Mesenchymal stem cell (in vitro differentiated cells and primary cell): ENCODE data around the gene NCCRP1.

Source experiments
- DNase-seq: peaks from one replicate; pipeline ENCODE4 v3.0.0-alpha.2; 2013
- H2AFZ ChIP-seq: one replicate; pipeline ENCODE4 v1.6.1; 2013; ENCODE audit warnings: low read depth, mild to moderate bottlenecking, control low read depth, inconsistent platforms, low read length, moderate library complexity
- H2AK5ac ChIP-seq: 2 replicates; pipeline ENCODE4 v1.6.1; 2013; ENCODE audit warnings: low read length, moderate library complexity, mild to moderate bottlenecking, inconsistent platforms; ENCODE audit not compliant: severe bottlenecking
- H2BK120ac ChIP-seq: one replicate; pipeline ENCODE4 v1.6.1; 2013; ENCODE audit warnings: low read depth, mild to moderate bottlenecking, inconsistent platforms, low read length, moderate library complexity
- H2BK12ac ChIP-seq, 2 experiments: one replicate each; pipeline ENCODE4 v1.6.1; 2013; ENCODE audit warnings: inconsistent platforms in 2 of 2, low read length in 2 of 2, mild to moderate bottlenecking in 2 of 2, moderate library complexity in 2 of 2, control low read depth in 1 of 2
- H2BK15ac ChIP-seq: one replicate; pipeline ENCODE4 v1.6.1; 2013; ENCODE audit warnings: mild to moderate bottlenecking, low read depth, inconsistent platforms; ENCODE audit not compliant: poor library complexity, severe bottlenecking
- H2BK5ac ChIP-seq: 2 replicates; pipeline ENCODE4 v1.6.1; 2013; ENCODE audit warnings: low read depth, mild to moderate bottlenecking, low read length, control low read depth, inconsistent platforms; ENCODE audit not compliant: poor library complexity, severe bottlenecking
- H3K14ac ChIP-seq, 2 experiments: one replicate each; pipeline ENCODE4 v1.6.1; 2013; ENCODE audit warnings: inconsistent platforms in 2 of 2, low read length in 2 of 2, control low read depth in 1 of 2, mild to moderate bottlenecking in 1 of 2, moderate library complexity in 1 of 2
- H3K18ac ChIP-seq, 2 experiments: one replicate each; pipeline ENCODE4 v1.6.1; 2013; ENCODE audit warnings: inconsistent platforms in 2 of 2, low read length in 2 of 2, control low read depth in 1 of 2, low read depth in 1 of 2, mild to moderate bottlenecking in 1 of 2
- H3K23ac ChIP-seq, 2 experiments: one replicate each; pipeline ENCODE4 v1.6.1; 2013; ENCODE audit warnings: inconsistent platforms in 2 of 2, low read length in 2 of 2, mild to moderate bottlenecking in 2 of 2, moderate library complexity in 2 of 2, control low read depth in 1 of 2
- H3K27ac ChIP-seq: 2 replicates; pipeline ENCODE4 v1.5.1; 2013; ENCODE audit warnings: mild to moderate bottlenecking, moderate library complexity, low read length, control low read depth, inconsistent platforms; ENCODE audit not compliant: poor library complexity, severe bottlenecking
- H3K27me3 ChIP-seq, 2 experiments: 2 replicates each; pipeline versions ENCODE4 v1.6.1 to v1.7.0; 2013; ENCODE audit warnings: low read length in 2 of 2, mild to moderate bottlenecking in 2 of 2, moderate library complexity in 2 of 2, control low read depth in 1 of 2, inconsistent platforms in 1 of 2; ENCODE audit not compliant: control insufficient read depth in 1 of 2, insufficient read depth in 1 of 2
- H3K36me3 ChIP-seq, 2 experiments: 2 replicates each; pipeline versions ENCODE4 v1.6.1 to v1.7.0; 2013; ENCODE audit warnings: low read length in 2 of 2, control low read depth in 1 of 2, inconsistent platforms in 1 of 2, low read depth in 1 of 2, mild to moderate bottlenecking in 1 of 2; ENCODE audit not compliant: insufficient read depth in 2 of 2, control insufficient read depth in 1 of 2
- H3K4ac ChIP-seq, 2 experiments: one replicate each; pipeline ENCODE4 v1.6.1; 2013; ENCODE audit warnings: inconsistent platforms in 2 of 2, low read length in 2 of 2, mild to moderate bottlenecking in 2 of 2, moderate library complexity in 2 of 2, control low read depth in 1 of 2, low read depth in 1 of 2
- H3K4me1 ChIP-seq: 2 replicates; pipeline ENCODE4 v1.6.1; 2013; ENCODE audit warnings: low read depth, low read length, control low read depth; ENCODE audit not compliant: control insufficient read depth, insufficient read depth
- H3K4me2 ChIP-seq: 2 replicates; pipeline ENCODE4 v1.6.1; 2013; ENCODE audit warnings: low read length, mild to moderate bottlenecking, inconsistent platforms; ENCODE audit not compliant: poor library complexity, severe bottlenecking
- H3K4me3 ChIP-seq, 2 experiments: 2 replicates each; pipeline versions ENCODE4 v1.5.1 to v1.7.0; 2013; ENCODE audit warnings: low read length in 2 of 2, mild to moderate bottlenecking in 2 of 2, control low read depth in 1 of 2, low read depth in 1 of 2; ENCODE audit not compliant: insufficient read depth in 1 of 2
- H3K79me1 ChIP-seq: replicated peaks from 2 replicates; pipeline ENCODE4 v1.6.1; 2013; ENCODE audit warnings: mild to moderate bottlenecking, control low read depth, low read length, inconsistent platforms; ENCODE audit not compliant: poor library complexity, severe bottlenecking
- H3K9ac ChIP-seq: 2 replicates; pipeline ENCODE4 v1.7.0; 2013; ENCODE audit warnings: mild to moderate bottlenecking, low read length, moderate library complexity
- H3K9me3 ChIP-seq: 2 replicates; pipeline ENCODE4 v1.7.0; 2013; ENCODE audit warnings: mild to moderate bottlenecking, low read length; ENCODE audit not compliant: control insufficient read depth
- H4K8ac ChIP-seq: one replicate; pipeline ENCODE4 v1.6.1; 2013; ENCODE audit warnings: inconsistent platforms, mild to moderate bottlenecking, low read length, moderate library complexity
- H4K91ac ChIP-seq: one replicate; pipeline ENCODE4 v1.6.1; 2013; ENCODE audit warnings: mild to moderate bottlenecking, low read length, inconsistent platforms
- WGBS: methylation state at CpG from one replicate; pipeline ENCODE4 v1.1.7; 2013; ENCODE audit warnings: mixed read lengths; 5-methylcytosine and 5-hydroxymethylcytosine counted together

The NCCRP1 gene

DNA sequence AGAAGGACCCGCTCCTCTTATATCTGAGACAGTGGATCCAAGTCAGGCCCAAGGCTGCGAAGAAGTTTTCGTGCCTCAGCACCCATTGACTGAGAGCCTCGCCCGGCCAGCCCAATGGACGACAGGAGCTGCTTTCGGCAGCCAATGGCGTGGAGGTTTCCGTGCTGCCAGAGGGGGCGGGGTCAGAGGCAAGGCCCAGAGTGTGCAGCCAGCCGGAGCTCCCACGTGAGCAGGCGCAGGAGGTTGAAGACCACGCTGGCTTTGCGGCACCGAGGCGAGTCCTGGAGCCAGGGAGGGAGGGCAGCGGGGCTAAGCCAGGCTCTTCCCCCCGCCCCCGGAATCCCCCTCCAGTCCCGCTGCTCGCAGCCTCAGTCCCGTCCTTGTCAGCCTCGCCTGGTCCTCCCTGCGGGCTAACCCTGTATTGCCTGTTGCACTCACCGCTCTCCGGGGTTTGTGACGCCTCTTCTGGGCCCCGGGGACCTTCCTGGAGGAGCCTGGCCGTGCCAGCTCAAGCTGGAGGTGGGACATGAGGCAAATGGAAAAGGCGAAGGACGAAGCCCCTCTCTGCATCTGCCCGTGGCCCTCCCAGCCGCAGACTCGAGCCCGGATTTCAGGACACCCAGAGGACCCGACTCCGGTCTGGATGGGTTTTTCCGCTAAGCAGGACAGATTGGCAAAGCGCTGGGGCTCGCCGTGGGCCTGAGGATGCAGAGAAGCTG is 50.3 kb downstream of the NCCRP1 start:
- Histone ChIP-seq H3K14ac (no peak overlapping the region), H2BK120ac (no peak overlapping the region), H4K91ac (no peak overlapping the region), H3K4me2 (no peak overlapping the region), H3K27ac (no peak overlapping the region), H3K18ac (no peak overlapping the region), H3K4me1 (peaks cover 10% of the 10 kb centered on the region), H3K9ac (no peak overlapping the region), H3K27me3 (peaks cover 51 to 53% of the 10 kb centered on the region in 2 experiments), H2BK15ac (no peak overlapping the region), H3K36me3 (no peaks in the 10 kb centered on the region), H2BK5ac (no peak overlapping the region), H3K79me1 (no peaks in the 10 kb centered on the region), H2BK12ac (no peak overlapping the region), H4K8ac (no peak overlapping the region), H3K23ac (no peak overlapping the region), H3K9me3 (no peaks in the 10 kb centered on the region), H3K4me3 (no peak overlapping the region), H2AK5ac (no peak overlapping the region), H2AFZ (no peak overlapping the region), H3K4ac (no peak overlapping the region)
- 40% methylated on average over 42 of the region's 42 CpGs for WGBS
- no peak for DNase-seq

DNA sequence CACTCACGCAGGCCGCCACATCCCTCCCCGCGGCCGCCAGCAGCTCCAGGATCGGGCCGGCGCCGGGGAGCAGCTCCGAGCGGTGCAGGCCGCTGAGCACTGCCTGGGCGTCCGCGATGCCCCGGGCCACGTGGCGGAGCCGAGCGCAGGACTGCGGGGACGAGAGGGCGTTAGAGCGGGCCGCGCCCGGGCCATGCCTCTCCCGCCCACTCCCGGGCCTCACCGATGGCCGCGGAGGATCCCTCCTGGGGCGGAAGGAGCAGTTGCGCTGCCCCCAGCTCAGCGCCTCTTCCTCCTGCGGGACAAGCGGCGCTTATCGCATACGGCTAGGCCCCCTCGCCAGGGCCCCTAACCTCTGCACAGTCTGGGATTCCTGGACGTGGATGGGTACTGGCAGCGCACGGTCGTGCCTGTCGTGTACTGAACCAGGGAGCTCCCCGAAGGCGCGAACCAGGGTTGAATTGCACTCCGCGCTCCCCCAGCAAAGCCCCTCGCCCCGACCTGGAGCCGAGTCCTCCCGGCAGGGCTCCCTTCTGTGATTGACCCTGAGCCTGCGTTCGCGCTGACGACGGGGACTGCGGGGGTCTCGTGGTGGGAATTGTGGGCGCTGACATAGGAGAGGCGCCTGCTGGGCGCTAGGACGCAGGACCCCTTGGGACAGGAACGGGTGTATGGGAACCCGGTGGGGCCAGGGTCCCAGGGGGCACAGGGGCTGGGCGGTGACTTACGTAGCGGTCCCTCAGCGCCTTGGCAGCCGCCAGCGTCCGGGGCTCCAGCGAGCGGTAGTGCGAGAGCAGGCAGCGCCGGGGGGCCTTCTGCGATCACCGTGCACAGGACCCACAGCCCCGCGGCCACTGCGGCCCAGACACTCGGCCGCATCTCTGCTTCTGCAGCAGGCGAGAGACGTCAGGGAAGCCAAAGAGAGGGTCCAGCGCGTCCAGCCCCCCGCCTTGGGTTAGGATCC is 51.2 kb downstream of the NCCRP1 start:
- Histone ChIP-seq H3K4ac (no peak overlapping the region), H3K4me1 (peaks cover 10% of the 10 kb centered on the region), H3K27me3 (peaks cover 58 to 61% of the 10 kb centered on the region in 2 experiments), H3K4me3 (no peak overlapping the region), H3K9ac (no peak overlapping the region), H3K18ac (no peak overlapping the region), H4K91ac (no peak overlapping the region), H3K23ac (no peak overlapping the region), H2AK5ac (no peak overlapping the region), H2BK120ac (no peak overlapping the region), H3K9me3 (no peaks in the 10 kb centered on the region), H4K8ac (no peak overlapping the region), H3K36me3 (no peaks in the 10 kb centered on the region), H3K79me1 (no peaks in the 10 kb centered on the region), H2AFZ (no peak overlapping the region), H2BK15ac (no peak overlapping the region), H3K14ac (no peak overlapping the region), H2BK12ac (no peak overlapping the region), H3K27ac (no peak overlapping the region), H3K4me2 (no peak overlapping the region), H2BK5ac (no peak overlapping the region)
- WGBS = 20% methylated on average over 89 of the region's 92 CpGs
- no peak for DNase-seq

DNA sequence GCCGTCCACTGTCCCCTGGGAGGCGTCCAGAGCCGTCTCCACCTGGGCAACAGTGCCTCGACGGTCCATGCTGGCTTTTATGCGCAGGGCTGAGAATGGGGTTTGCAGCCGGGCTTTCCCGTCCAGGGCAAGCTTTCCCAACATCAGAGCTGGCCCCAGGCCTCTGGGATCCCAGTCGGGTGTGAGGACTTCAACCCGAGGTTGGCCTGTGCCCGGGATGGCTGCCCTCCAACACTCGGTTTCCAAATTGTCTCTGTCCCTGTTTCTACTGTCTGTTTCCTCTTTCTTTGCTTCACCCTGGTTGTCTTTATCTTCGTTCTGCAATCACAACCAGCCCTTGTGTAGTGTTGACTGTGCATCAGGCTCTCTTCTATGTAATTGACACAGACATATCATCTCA is 52.0 kb downstream of the NCCRP1 start, which contains the start of gene IFNL4:
TSS of gene IFNL4 (minus strand) at position 51 of the 400 bp plus-strand sequence.
- Histone ChIP-seq H4K91ac (no peak within 1 kb of the TSS), H3K4ac (no peak within 1 kb of the TSS), H3K36me3 (no peaks in the 10 kb centered on the region), H3K4me3 (no peak within 1 kb of the TSS), H2AK5ac (no peak within 1 kb of the TSS), H3K4me1 (peaks cover 10% of the 10 kb centered on the region), H3K14ac (no peak within 1 kb of the TSS), H3K27ac (no peak within 1 kb of the TSS), H3K18ac (no peak within 1 kb of the TSS), H3K9me3 (no peaks in the 10 kb centered on the region), H2BK12ac (no peak within 1 kb of the TSS), H2BK15ac (no peak within 1 kb of the TSS), H2AFZ (no peak within 1 kb of the TSS), H3K23ac (no peak within 1 kb of the TSS), H3K4me2 (no peak within 1 kb of the TSS), H3K27me3 (peaks cover 62 to 65% of the 10 kb centered on the region in 2 experiments), H4K8ac (no peak within 1 kb of the TSS), H2BK120ac (no peak within 1 kb of the TSS), H3K79me1 (no peaks in the 10 kb centered on the region), H2BK5ac (no peak within 1 kb of the TSS), H3K9ac (no peak within 1 kb of the TSS)
- DNase-seq = no peak
- WGBS = 65% methylated on average over 12 of the region's 13 CpGs

DNA sequence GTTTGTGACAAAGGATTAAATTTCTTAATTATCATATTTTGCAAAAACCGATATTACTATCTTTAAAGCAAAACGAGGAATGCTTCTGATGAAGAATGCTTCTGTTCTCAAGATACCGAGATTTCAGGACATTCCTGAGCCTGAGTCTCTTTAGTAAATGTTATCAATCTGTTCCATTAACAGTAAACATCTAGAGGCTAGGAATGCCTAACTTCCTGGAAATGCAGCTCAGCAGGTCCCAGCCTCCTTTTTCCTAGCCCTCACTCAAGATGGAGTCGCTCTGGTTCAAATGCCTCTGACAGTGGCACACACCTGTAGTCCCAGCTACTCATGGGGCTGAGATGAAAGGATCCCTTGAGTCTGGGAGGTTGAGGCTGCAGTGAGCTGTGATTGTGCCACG is 54.3 kb downstream of the NCCRP1 start:
- no peak for DNase-seq
- H3K4me2 ChIP-seq = no peak overlapping the region
- H3K14ac ChIP-seq = no peak overlapping the region
- no peak overlapping the region for H3K27ac ChIP-seq
- no peaks in the 10 kb centered on the region for H3K9me3 ChIP-seq
- no peak overlapping the region for H4K8ac ChIP-seq
- no peak overlapping the region for H2AK5ac ChIP-seq
- no peak overlapping the region for H2BK15ac ChIP-seq
- no peak overlapping the region for H3K4ac ChIP-seq
- H3K23ac ChIP-seq = no peak overlapping the region
- H2BK12ac ChIP-seq = no peak overlapping the region
- H4K91ac ChIP-seq = no peak overlapping the region
- no peak overlapping the region for H2BK120ac ChIP-seq
- H3K18ac ChIP-seq = no peak overlapping the region
- peaks cover 10% of the 10 kb centered on the region for H3K4me1 ChIP-seq
- H3K36me3 ChIP-seq = no peaks in the 10 kb centered on the region
- no peak overlapping the region for H2BK5ac ChIP-seq
- H3K79me1 ChIP-seq = no peaks in the 10 kb centered on the region
- WGBS = 69% methylated on average over 2 of the region's 5 CpGs
- H2AFZ ChIP-seq = no peak overlapping the region
- peaks cover 70 to 80% of the 10 kb centered on the region in 2 experiments for H3K27me3 ChIP-seq
- H3K4me3 ChIP-seq = no peak overlapping the region
- no peak overlapping the region for H3K9ac ChIP-seq
